ENCODE results near the gene CERK.
A peak's percentile ranks its signal among the peaks of the same experiment; 100 is the strongest.

Gene CERK

DNA sequence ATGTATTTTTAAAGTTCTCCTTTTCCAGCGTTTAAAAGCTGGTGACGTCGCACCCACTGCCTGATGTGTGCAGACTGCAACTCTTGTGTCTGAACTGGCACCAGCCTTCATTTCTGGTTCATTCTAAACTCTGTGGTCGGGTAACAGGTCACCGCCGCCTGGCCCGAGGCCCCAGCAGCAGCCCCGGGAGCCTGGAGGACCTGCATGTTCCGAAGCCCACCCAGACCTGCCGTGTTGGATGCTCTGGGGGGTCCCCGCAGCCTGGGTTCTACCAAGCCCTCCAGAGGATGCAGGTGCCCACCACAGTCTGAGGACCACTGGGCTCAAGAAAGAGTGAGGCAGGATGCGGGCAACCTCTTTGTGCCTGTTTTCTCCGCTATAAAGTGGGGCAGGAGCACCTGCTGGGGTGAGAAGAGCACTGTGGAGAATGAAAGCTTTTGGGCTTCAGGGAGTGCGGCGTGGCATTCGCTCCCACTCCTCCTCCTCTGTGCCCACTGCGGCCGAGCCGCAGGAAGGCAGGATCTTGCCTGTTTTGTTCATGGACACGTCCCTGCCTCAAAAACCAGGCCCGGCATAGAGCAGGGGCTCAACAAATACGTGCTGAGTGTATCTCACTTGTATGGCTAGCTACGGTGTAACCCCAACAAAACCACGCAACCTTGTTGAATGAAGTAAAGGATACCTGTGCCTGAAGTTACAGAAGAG lies 40.1 kb downstream of the CERK start:
- DNase-seq = no peak

DNA sequence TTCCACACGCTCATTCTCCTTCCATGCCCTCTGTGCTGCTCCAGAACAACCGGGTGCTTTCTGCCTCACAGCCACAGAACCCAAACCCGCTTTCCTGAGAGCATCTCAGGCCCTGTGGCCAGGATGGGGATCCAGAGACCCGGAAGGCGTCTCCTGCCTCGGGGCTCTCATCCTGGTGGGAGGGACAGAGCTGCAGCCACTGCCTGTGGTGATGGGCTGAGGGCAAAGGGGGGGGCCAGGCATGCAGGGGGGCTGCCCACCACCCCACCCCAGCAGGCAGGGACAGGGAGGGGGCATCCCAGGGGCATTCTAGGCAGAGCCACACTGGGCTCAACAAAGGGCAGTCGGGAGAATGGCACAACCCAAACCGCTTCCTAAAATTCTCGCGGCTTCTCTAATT lies 41.4 kb downstream of the CERK start:
- no peak for DNase-seq

GRCh38 chr22:46696229-46696518 lies 41.9 kb downstream of the CERK start:
- no peak for DNase-seq

GRCh38 chr22:46695346-46696228 lies 42.5 kb downstream of the CERK start:
- no peak for DNase-seq

- DNase-seq = no peak
Observed at GRCh38 chr22:46694416-46695170, 43.5 kb downstream of the CERK start.

GRCh38 chr22:46693634-46694415 lies 44.2 kb downstream of the CERK start:
- no peak for DNase-seq

DNA sequence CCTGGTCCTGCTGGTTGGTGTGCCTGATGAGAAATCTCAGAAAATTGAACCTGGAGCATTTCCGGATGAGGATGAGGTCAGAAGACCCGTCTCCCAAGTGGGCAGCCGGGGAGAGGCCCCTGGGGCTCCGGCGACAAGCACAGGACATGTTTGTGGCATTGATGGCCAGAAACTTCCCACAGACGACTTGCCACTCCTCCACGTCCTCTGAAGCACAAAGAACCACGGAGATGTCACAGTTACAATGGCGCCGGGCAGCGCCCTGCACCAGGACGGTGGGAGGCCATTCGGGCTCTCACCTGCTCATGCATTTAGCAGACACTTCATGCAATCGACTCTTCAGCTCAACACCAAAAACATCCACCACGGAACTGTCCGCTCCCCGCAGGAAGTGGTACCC lies 46.5 kb downstream of the CERK start:
- no peak for DNase-seq

- DNase-seq = no peak
Observed at GRCh38 chr22:46690146-46690545, 47.9 kb downstream of the CERK start.

DNA sequence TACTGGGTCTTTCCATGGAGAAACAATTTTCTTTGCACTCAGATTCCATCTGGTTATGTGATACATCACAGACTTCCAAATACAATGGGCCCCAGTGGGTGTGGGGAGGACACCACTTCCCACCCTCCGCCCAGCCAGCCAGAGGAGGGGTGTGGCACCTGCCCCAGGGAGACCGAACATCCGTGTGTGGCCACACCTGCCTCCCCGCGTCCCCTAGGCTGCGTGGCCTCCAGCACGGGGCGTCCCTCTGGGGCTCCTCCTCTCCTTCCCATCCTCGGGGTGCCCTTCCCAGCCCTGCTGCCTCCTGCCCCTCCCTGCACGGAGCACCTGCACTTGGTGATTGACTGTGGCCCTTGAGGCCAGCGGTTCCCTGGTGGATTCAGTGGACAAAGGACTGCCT lies 49.1 kb downstream of the CERK start:
- DNase-seq = no peak

- no peak for DNase-seq
Observed at GRCh38 chr22:46687460-46687859, 50.6 kb downstream of the CERK start.

DNA sequence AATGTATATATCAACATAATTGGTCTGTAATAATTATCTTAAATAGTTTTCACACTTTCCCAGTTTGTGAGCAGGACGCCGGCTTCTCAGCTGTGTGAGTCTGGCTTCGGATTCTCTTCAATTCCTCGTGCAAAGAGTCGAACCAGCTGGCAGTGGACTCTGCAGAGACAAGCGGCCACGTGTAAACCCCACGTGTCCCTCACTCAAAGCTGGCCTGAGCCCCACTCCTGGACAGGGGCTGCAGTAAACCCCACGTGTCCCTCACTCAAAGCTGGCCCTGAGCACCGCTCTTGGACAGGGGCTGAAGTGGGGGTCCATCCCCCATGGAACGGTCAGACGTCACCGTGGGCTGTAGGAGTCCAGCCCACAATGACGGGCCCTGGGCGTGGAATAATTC lies 51.0 kb downstream of the CERK start:
- DNase-seq = no peak

DNA sequence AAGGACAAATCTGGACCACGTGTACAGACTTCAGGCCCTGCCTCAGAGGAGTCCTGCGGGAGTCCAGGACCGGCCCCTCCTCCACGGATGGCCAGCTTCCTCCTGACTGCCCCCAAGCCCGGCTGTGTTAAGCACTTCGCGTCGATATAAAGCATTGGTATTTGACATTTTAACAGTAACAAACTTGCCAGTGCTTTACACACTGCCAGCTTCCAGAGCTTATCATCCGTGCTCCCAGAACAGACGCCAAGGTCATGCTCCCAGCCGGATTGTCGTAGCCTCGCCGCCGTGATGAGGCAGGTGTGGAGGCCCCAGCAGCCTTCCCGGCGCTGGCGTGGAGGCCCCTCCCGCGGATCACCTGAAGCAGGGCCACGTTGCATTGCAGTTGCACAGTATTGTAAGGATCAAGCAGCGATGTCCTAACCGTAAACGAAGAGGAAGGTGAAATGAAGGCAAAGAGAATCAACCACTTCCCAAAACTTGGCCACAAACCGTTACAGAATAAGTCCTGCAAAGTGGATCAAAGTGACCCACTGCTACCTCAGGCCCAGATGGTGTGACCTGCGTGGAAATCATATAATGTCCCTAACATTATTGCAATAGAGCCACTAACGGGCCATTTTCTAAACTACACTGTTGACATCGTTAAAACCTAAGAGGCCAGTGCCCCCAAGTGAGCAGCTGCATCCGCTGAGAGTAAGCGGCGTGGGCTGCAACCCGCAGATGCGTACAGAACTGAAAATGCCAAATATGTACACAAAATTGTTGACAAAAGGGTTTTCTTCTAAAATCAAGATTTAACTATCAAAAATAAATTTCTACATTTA lies 51.6 kb downstream of the CERK start:
- DNase-seq = no peak

- DNase-seq = no peak
Observed at GRCh38 chr22:46684706-46685105, 53.3 kb downstream of the CERK start.

DNA sequence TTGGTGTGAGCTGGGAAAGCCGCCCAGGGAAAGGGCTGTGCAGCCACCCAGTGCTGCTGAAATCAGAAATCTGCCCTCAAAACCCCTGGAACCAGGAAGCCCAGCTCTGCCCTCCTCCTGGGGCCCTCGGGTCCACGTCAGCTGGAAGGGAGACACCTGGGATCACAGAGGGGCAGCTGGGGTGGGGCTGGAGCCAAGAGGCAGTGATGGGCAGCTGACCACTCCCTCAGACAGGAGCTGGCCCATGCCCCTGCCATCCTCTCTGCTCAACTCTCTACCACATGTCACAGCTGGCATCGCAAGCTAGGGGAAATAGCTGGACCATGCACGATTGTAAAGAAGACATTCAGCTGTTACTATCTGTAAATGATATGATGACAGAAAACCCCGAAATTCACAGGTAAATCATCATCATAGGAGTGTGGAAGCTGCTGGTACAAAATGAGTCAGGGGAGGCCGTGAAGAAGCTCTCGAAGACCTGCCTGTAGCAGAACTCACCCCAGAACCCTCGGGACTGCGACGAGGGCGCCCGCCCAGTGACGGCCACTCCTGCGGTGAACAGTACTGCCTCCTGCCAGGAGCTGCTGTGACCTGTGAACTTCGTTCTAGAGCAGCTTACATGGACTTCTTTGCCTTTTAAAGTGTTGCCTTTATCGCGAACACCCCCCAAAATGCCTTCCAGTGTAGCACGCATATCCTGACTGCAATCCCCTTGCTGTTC lies 55.9 kb downstream of the CERK start:
- DNase-seq = no peak

GRCh38 chr22:46681010-46681409 lies 57.0 kb downstream of the CERK start:
- DNase-seq = peak; percentile 40

- DNase-seq = no peak
Observed at GRCh38 chr22:46679706-46680269, 58.3 kb downstream of the CERK start.

- no peak for DNase-seq
Observed at GRCh38 chr22:46678785-46679700, 59.0 kb downstream of the CERK start.

DNA sequence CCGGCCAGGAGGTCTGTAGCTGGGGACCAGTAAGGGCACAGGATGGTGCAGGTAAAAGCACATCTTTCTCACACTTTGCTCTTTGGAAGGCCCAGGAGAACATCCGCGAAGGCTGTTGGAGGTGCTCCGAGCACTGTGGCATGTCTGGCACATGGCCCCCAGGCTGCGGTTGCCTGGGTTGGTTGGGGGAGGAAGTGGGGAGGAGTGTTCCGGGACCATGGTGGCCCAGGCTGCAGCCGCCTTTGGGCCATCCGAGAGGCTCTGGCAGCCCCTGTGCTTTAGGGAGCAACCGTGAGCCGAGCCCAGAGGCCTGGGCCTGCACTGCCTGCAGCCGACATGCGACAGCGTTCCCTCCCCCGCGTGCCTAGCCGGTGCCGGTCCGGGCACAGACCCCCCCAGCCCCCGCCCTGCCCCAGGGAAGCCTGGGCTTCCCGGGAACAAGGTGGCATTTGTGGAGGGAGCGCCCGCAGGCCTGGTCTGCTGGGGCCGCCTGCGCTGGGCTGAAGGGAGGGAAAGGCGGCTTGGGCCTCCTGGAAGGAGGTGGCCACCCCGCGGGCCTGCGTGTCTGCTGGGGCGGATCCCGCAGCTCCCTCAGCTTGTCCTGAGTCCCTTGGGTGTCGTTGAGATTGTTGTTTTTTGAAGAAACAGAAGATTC lies 59.9 kb downstream of the CERK start:
- DNase-seq = no peak

DNA sequence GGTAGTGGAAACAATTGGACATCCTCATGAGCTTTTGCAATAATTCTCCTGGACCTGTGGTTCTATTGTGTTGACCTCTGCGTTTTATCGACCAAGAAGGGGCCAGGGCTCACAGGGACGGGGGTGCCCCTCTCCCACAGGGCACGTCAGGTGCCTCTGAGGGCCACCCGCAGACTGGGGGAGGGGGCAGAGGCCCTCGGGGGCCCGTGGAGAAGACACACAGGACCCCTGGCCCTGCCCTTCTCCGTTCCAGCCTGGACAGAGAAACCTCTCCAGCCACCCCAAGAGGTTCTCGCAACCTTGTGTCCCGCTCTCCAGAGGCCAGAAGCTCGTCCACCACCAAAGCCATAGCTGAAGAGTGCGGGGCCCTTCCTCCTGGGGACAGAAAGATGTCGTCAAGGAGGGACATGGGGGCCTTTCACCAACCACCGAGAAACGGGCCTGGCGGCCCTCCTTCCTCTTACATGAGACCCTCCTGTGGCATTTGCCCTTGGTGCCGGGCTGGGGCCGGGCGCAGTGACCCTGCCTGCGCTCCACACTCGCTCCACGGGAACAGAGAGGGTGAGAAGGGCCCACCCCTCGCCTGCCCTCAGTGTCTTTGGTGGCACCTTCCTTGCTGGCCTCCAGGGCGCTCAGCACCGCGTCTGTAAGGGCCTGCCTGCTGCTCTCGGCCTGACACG lies 60.6 kb downstream of the CERK start:
- no peak for DNase-seq
